Measurements from ENCODE around the gene PARVB.

DNA sequence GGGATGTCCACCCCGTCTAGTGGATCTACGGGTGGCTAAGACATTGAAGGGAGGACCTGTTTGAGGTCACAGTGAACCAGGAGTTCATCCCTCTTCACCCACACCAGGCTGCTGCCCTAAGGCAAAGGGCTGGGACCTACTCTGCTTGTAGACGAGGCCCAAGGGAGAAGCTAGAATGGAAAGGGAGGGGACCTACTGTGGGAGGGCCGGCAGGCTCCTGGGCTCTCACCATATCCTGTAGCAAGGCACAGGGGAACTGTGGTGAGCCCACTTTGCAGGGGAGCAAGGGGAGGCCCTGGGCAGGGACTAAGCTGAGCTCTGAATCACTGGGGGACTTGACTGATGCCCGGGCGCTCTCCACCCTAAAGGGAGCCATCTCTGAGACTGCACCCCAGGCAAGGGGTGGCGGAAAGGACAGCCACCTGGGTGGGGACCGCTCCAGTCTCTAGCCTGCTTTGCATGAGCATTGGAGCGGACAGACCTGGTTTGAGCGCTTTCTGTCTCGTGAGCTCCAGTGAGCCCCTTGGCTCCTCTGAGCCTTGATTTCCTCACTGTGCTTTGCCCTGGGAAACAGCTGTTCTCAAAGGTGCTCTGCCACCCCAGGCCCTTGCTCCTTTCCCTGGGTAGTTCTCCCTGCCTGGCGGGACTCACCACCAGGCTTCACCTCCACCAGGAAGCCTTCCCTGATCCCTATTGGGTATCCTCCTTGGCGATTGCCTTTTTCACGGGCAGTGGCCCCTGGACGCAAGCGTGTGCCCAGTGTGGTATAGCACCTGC lies 180.8 kb downstream of the PARVB start:
- TF ChIP-seq KDM4A (IDR thresholded peaks at IDR 0.05; ENCODE audit: low read depth, low read length, severe bottlenecking) (no peak), POLR2A (IDR thresholded peaks at IDR 0.05; ENCODE audit: control extremely low read depth in 1 of 2, low read depth in 2 of 2, low read length in 2 of 2) (no peak), EZH2 (IDR thresholded peaks at IDR 0.05; ENCODE audit: low read depth, low read length, severe bottlenecking) (no peak), PHF8 (conservative IDR thresholded peaks at IDR 0.05; ENCODE audit: low read depth, low read length) (no peak), CHD2 (IDR thresholded peaks at IDR 0.05; ENCODE audit: low read length) (no peak), YY1 (IDR thresholded peaks at IDR 0.05; ENCODE audit: low read depth, low read length) (no peak), POU5F1 (IDR thresholded peaks at IDR 0.05; ENCODE audit: low read depth, low read length) (no peak)
- TF ChIP-seq, protein P1, sequence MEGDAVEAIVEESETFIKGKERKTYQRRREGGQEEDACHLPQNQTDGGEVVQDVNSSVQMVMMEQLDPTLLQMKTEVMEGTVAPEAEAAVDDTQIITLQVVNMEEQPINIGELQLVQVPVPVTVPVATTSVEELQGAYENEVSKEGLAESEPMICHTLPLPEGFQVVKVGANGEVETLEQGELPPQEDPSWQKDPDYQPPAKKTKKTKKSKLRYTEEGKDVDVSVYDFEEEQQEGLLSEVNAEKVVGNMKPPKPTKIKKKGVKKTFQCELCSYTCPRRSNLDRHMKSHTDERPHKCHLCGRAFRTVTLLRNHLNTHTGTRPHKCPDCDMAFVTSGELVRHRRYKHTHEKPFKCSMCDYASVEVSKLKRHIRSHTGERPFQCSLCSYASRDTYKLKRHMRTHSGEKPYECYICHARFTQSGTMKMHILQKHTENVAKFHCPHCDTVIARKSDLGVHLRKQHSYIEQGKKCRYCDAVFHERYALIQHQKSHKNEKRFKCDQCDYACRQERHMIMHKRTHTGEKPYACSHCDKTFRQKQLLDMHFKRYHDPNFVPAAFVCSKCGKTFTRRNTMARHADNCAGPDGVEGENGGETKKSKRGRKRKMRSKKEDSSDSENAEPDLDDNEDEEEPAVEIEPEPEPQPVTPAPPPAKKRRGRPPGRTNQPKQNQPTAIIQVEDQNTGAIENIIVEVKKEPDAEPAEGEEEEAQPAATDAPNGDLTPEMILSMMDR (IDR thresholded peaks at IDR 0.05; ENCODE audit: control extremely low read depth in 1 of 3, insufficient read depth in 1 of 3, low read depth in 1 of 3, low read length in 3 of 3) = no peak
- TF ChIP-seq, protein P2, sequence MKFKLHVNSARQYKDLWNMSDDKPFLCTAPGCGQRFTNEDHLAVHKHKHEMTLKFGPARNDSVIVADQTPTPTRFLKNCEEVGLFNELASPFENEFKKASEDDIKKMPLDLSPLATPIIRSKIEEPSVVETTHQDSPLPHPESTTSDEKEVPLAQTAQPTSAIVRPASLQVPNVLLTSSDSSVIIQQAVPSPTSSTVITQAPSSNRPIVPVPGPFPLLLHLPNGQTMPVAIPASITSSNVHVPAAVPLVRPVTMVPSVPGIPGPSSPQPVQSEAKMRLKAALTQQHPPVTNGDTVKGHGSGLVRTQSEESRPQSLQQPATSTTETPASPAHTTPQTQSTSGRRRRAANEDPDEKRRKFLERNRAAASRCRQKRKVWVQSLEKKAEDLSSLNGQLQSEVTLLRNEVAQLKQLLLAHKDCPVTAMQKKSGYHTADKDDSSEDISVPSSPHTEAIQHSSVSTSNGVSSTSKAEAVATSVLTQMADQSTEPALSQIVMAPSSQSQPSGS (IDR thresholded peaks at IDR 0.05; ENCODE audit: low read length) = no peak
